ENCODE results near the gene MUC5B.
"Not testable (repeated sequence)": the region's sequence is repeated elsewhere in the genome, so short reads cannot be mapped to it uniquely, and the experiment has no call there.

Gene MUC5B

GRCh38 chr11:1204381-1205101 is 18.3 kb upstream of the MUC5B start:
- no peak for DNase-seq

- DNase-seq, result no peak
Measured at GRCh38 chr11:1205121-1205986, 17.5 kb upstream of the MUC5B start.

GRCh38 chr11:1205987-1206331 is 16.9 kb upstream of the MUC5B start:
- DNase-seq, result no peak

- no peak for DNase-seq
Measured at GRCh38 chr11:1206391-1207271, 16.2 kb upstream of the MUC5B start.

- no peak for DNase-seq
Measured at GRCh38 chr11:1207401-1208143, 15.3 kb upstream of the MUC5B start.

GRCh38 chr11:1208144-1208393 is 14.8 kb upstream of the MUC5B start:
- no peak for DNase-seq

GRCh38 chr11:1208394-1209261 is 14.2 kb upstream of the MUC5B start:
- DNase-seq, result no peak

- no peak for DNase-seq
Measured at GRCh38 chr11:1209371-1210057, 13.4 kb upstream of the MUC5B start.

GRCh38 chr11:1211838-1212237 is 11.0 kb upstream of the MUC5B start:
- no peak for DNase-seq

GRCh38 chr11:1215826-1216225 is 7.0 kb upstream of the MUC5B start:
- not testable (repeated sequence) for DNase-seq

- no peak for DNase-seq
Measured at GRCh38 chr11:1217151-1217550, 5.7 kb upstream of the MUC5B start.

GRCh38 chr11:1218256-1218787 is 4.5 kb upstream of the MUC5B start:
- no peak for DNase-seq

GRCh38 chr11:1218788-1219445 is 3.9 kb upstream of the MUC5B start:
- no peak for DNase-seq

- DNase-seq, result no peak
Measured at GRCh38 chr11:1219446-1219833, 3.4 kb upstream of the MUC5B start.

- no peak for DNase-seq
Measured at GRCh38 chr11:1219834-1220815, 2.7 kb upstream of the MUC5B start.

GRCh38 chr11:1220941-1221721 is 1.7 kb upstream of the MUC5B start:
- DNase-seq, result no peak

GRCh38 chr11:1221848-1222311 is 986 bp upstream of the MUC5B start:
- DNase-seq, result no peak
